IMR-90 (cell line): ENCODE data around the gene RDH12. TPM values are rescaled to one million over a fixed set of nuclear protein-coding genes. Genes with fewer than 3 reads are reported as not detected.

ENCODE experiments used
- ATAC-seq: fragments of 200-7000 bp; cut with Tn5 transposase; 2 replicates; pipeline ENCODE4 v1.9.1; 2020; ENCODE audit warnings: low read depth, mild to moderate bottlenecking, moderate library complexity
- BruUV-seq: library from RNA; stranded (reverse); fragments of 400-500 nt; replicated peaks from 2 replicates; lab custom pipeline; 2021; lab: Mats Ljungman, UMichigan
- CTCF ChIA-PET: fragments of 300-600 bp; formaldehyde crosslinking; extraction: SDS; loops from one replicate; lab custom pipeline; 2021; ENCODE audit warnings: antibody characterized with exemption; lab: Yijun Ruan, JAX
- POLR2A ChIA-PET: fragments of 300-600 bp; sonication (Branson Sonifier 250); formaldehyde crosslinking; loops from one replicate; lab custom pipeline; 2022; ENCODE audit warnings: antibody characterized with exemption; ENCODE audit not compliant: unreplicated experiment; lab: Charles Lee
- DNase-seq: peaks from one replicate; pipeline ENCODE4 v3.0.0; 2013
- H2AFZ ChIP-seq: replicated peaks from 2 replicates; pipeline ENCODE3; 2013; ENCODE audit warnings: low read length, mild to moderate bottlenecking; ENCODE audit not compliant: poor library complexity
- H2AK5ac ChIP-seq: 2 replicates; pipeline ENCODE4 v1.6.1; 2013; ENCODE audit warnings: low read depth, low read length, inconsistent platforms
- H2AK9ac ChIP-seq: replicated peaks from 2 replicates; pipeline ENCODE3; 2013; ENCODE audit warnings: mild to moderate bottlenecking, low read depth, low read length, moderate library complexity; ENCODE audit not compliant: poor library complexity
- H2BK120ac ChIP-seq: 2 replicates; pipeline ENCODE4 v1.6.1; 2013; ENCODE audit warnings: low read depth, low read length, inconsistent platforms
- H2BK15ac ChIP-seq: 3 replicates; pipeline ENCODE4 v1.6.1; 2013; ENCODE audit warnings: low read depth, low read length, inconsistent platforms
- H2BK20ac ChIP-seq: 2 replicates; pipeline ENCODE4 v1.6.1; 2013; ENCODE audit warnings: low read depth, mild to moderate bottlenecking, inconsistent platforms, low read length, moderate library complexity
- H2BK5ac ChIP-seq: 2 replicates; pipeline ENCODE4 v1.6.1; 2013; ENCODE audit warnings: mild to moderate bottlenecking, low read depth, low read length, inconsistent platforms; ENCODE audit not compliant: poor library complexity, severe bottlenecking
- H3K14ac ChIP-seq: replicated peaks from 2 replicates; pipeline ENCODE4 v1.6.1; 2013; ENCODE audit warnings: low read depth, low read length, inconsistent platforms
- H3K18ac ChIP-seq: 2 replicates; pipeline ENCODE4 v1.6.1; 2013; ENCODE audit warnings: low read depth, low read length, control low read depth
- H3K23ac ChIP-seq: 2 replicates; pipeline ENCODE4 v1.6.1; 2013; ENCODE audit warnings: low read depth, low read length, inconsistent platforms
- H3K27ac ChIP-seq: 2 replicates; pipeline ENCODE4 v1.5.1; 2013; ENCODE audit warnings: mild to moderate bottlenecking, control low read depth, low read length; ENCODE audit not compliant: insufficient read depth
- H3K27me3 ChIP-seq: 2 replicates; pipeline ENCODE4 v1.6.1; 2013; ENCODE audit warnings: low read length; ENCODE audit not compliant: control insufficient read depth, insufficient read depth
- H3K36me3 ChIP-seq: 2 replicates; pipeline ENCODE4 v1.6.1; 2013; ENCODE audit warnings: low read length, mixed read lengths; ENCODE audit not compliant: control insufficient read depth, insufficient read depth
- H3K4ac ChIP-seq: 2 replicates; pipeline ENCODE4 v1.6.1; 2013; ENCODE audit warnings: low read depth, low read length, inconsistent platforms
- H3K4me1 ChIP-seq: 2 replicates; pipeline ENCODE4 v1.6.1; 2013; ENCODE audit warnings: low read length, mixed read lengths; ENCODE audit not compliant: control insufficient read depth, insufficient read depth
- H3K4me2 ChIP-seq: 2 replicates; pipeline ENCODE4 v1.6.1; 2013; ENCODE audit warnings: low read depth, mild to moderate bottlenecking, control low read depth, low read length, moderate library complexity
- H3K4me3 ChIP-seq: 2 replicates; pipeline ENCODE4 v1.5.1; 2013; ENCODE audit warnings: low read depth, mild to moderate bottlenecking, control low read depth, low read length, moderate library complexity; ENCODE audit not compliant: insufficient read depth
- H3K56ac ChIP-seq: 2 replicates; pipeline ENCODE4 v1.6.1; 2013; ENCODE audit warnings: low read length, inconsistent platforms; ENCODE audit not compliant: insufficient read depth; ENCODE audit errors: extremely low read depth
- H3K79me1 ChIP-seq, 2 experiments: 2 replicates each; pipeline ENCODE4 v1.6.1; 2013; ENCODE audit warnings: low read length in 2 of 2, inconsistent platforms in 1 of 2, low read depth in 1 of 2
- H3K9ac ChIP-seq: 2 replicates; pipeline ENCODE4 v1.6.1; 2013; ENCODE audit warnings: low read depth, low read length, control low read depth
- H3K9me1 ChIP-seq: 2 replicates; pipeline ENCODE4 v1.6.1; 2013; ENCODE audit warnings: low read length, inconsistent platforms; ENCODE audit not compliant: insufficient read depth
- H3K9me3 ChIP-seq: 2 replicates; pipeline ENCODE4 v1.6.1; 2013; ENCODE audit warnings: low read length; ENCODE audit not compliant: control insufficient read depth, insufficient read depth
- H4K20me1 ChIP-seq: 2 replicates; pipeline ENCODE4 v1.6.1; 2013; ENCODE audit warnings: low read length, inconsistent platforms; ENCODE audit not compliant: insufficient read depth
- H4K5ac ChIP-seq: 2 replicates; pipeline ENCODE4 v1.6.1; 2013; ENCODE audit warnings: mild to moderate bottlenecking, low read depth, low read length, control low read depth
- H4K8ac ChIP-seq, 2 experiments: 2 replicates each; pipeline ENCODE4 v1.6.1; 2013; ENCODE audit warnings: low read depth in 2 of 2, low read length in 2 of 2, control low read depth in 1 of 2, inconsistent platforms in 1 of 2
- H4K91ac ChIP-seq: 2 replicates; pipeline ENCODE4 v1.6.1; 2013; ENCODE audit warnings: low read depth, low read length, inconsistent platforms; ENCODE audit not compliant: insufficient read depth
- BHLHE40 ChIP-seq: fragments of 150-350 bp; IDR thresholded peaks from 2 replicates; pipeline ENCODE4 v1.6.1; 2016; ENCODE audit warnings: mild to moderate bottlenecking, low read depth, low read length
- CEBPB ChIP-seq: IDR thresholded peaks from 2 replicates; pipeline ENCODE4 v1.6.1; 2012; ENCODE audit warnings: low read depth, low read length, improper control_type of control experiment
- CHD1 ChIP-seq: IDR thresholded peaks from 2 replicates; pipeline ENCODE4 v1.6.1; 2012; ENCODE audit warnings: low read depth, low read length, improper control_type of control experiment
- CTCF ChIP-seq: conservative IDR thresholded peaks from 2 replicates; pipeline ENCODE4 v1.5.1; 2012; ENCODE audit warnings: mild to moderate bottlenecking, low read depth, low read length, improper control_type of control experiment
- FOS ChIP-seq: fragments of 150-350 bp; IDR thresholded peaks from 2 replicates; pipeline ENCODE4 v1.6.1; 2016; ENCODE audit warnings: low read depth, low read length
- MAZ ChIP-seq: IDR thresholded peaks from 2 replicates; pipeline ENCODE4 v1.6.1; 2012; ENCODE audit warnings: low read depth, mild to moderate bottlenecking, low read length, improper control_type of control experiment, moderate library complexity, borderline replicate concordance
- MXI1 ChIP-seq: IDR thresholded peaks from 2 replicates; pipeline ENCODE4 v1.6.1; 2012; ENCODE audit warnings: low read depth, mild to moderate bottlenecking, low read length, moderate library complexity, borderline replicate concordance
- NFE2L2 ChIP-seq: fragments of 150-350 bp; IDR thresholded peaks from 2 replicates; pipeline ENCODE4 v1.6.1; 2016; ENCODE audit warnings: low read depth, mild to moderate bottlenecking, low read length
- POLR2A ChIP-seq: IDR thresholded peaks from 2 replicates; pipeline ENCODE4 v1.6.1; 2012; ENCODE audit warnings: mild to moderate bottlenecking, low read depth, low read length
- RAD21 ChIP-seq: IDR thresholded peaks from 2 replicates; pipeline ENCODE4 v1.6.1; 2012; ENCODE audit warnings: low read length, improper control_type of control experiment
- RFX5 ChIP-seq: IDR thresholded peaks from 2 replicates; pipeline ENCODE4 v1.8.0; 2012; ENCODE audit warnings: low read depth, mild to moderate bottlenecking, low read length, moderate library complexity
- SMC3 ChIP-seq: fragments of 150-350 bp; IDR thresholded peaks from 2 replicates; pipeline ENCODE4 v1.6.1; 2016; ENCODE audit warnings: low read depth, mild to moderate bottlenecking, antibody characterized with exemption, low read length, moderate library complexity
- WGBS, 2 experiments: methylation state at CpG; one replicate each; pipeline versions ENCODE4 v1.1.5 to v1.1.7; 2013; ENCODE audit warnings: missing lambda C conversion rate in 2 of 2; ENCODE audit not compliant: insufficient read length in 1 of 2; ENCODE audit errors: extremely low coverage in 2 of 2; 5-methylcytosine and 5-hydroxymethylcytosine counted together
- dilution Hi-C: fragments of 300-500 bp; cut with HindIII; formaldehyde crosslinking; loops from one replicate; pipeline ENCODE4 v1.14.3; 2018; ENCODE audit warnings: low sequenced_read_pairs; ENCODE audit not compliant: unreplicated experiment
- in situ Hi-C: fragments of 300-500 bp; cut with MboI; formaldehyde crosslinking; loops from 3 replicates; pipeline ENCODE4 v1.14.3; 2019; ENCODE audit warnings: low sequenced_read_pairs, inconsistent platforms, mixed read lengths
- intact Hi-C: fragments of 100-400 bp; cut with micrococcal nuclease; formaldehyde crosslinking; loops from 2 replicates; pipeline ENCODE4 v1.10.0; 2022
- polyA plus RNA-seq, 3 experiments: library from polyadenylated mRNA; depleted of rRNA; stranded (reverse); fragments of >200 nt; gene quantifications; 2 replicates each; pipeline ENCODE4 v1.2.3, GENCODE V29; 2012; ENCODE audit warnings: low replicate concordance in 1 of 3
- total RNA-seq: library from RNA; depleted of rRNA; stranded (reverse); fragments of >200 nt; gene quantifications from 2 replicates; pipeline ENCODE4 v1.2.3, GENCODE V29; 2012
- TF ChIP-seq, protein P1 (sequence below): fragments of 150-350 bp; IDR thresholded peaks from 2 replicates; pipeline ENCODE4 v1.6.1; 2016; ENCODE audit warnings: low read depth, mild to moderate bottlenecking, low read length, moderate library complexity, borderline replicate concordance
- TF ChIP-seq, protein P2 (sequence below): fragments of 150-350 bp; IDR thresholded peaks from 2 replicates; pipeline ENCODE4 v1.6.1; 2017; ENCODE audit warnings: mild to moderate bottlenecking, antibody characterized with exemption, low read length, low read depth

The RDH12 gene
- total and polyA plus RNA-seq, 2 of the 4 experiments (the other 2 are of a cell fraction) = not detected

DNA sequence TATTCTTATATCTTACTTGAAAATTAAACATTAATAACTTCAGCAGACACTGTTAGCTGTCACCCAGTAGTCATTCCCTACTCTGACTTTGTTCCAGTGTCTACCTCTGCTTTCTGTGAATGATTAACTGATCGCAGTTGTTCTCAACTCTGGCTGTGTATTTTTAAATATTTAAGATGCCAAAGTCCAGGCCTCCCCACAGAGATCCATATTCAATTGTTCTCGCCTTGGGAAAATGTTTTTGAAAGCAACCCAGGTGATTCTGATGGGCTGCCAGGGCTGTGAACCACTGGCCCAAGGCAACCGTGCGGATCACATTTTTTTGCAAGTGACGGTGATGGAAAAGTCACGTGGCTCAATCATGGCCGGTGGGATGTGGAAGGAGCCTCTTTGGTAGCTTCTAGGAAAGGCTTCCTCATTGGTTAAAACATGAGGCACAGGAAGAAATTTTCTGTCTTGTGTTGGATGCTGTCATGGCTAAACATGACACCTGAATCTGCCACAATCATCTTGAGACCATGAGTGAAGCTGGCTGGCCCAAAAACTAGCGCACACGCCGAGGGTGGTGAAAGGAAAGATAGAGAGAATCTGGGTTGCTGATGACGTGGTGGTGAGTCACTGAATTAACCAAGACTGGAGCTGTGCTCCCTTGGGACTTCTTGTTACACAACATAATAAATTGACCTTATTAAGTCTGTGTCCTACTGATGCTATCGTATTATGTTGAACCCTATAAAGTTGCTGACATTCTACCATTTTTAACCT lies 37.2 kb downstream of the RDH12 start (continued):
- TF ChIP-seq BHLHE40 = peak; percentile 75

- H4K20me1 ChIP-seq = no peaks in the 10 kb centered on the region
- H3K9me3 ChIP-seq = no peaks in the 10 kb centered on the region
- H3K36me3 ChIP-seq = peaks cover 8% of the 10 kb centered on the region
- no peak overlapping the region for H3K4ac ChIP-seq
- no peak overlapping the region for H2AK9ac ChIP-seq
- H3K9me1 ChIP-seq = no peaks in the 10 kb centered on the region; the same call in 1 of the 2 replicates
- H2AFZ ChIP-seq = no peak overlapping the region
- no peak overlapping the region for H3K18ac ChIP-seq
- H3K4me2 ChIP-seq = no peak overlapping the region
- H3K27me3 ChIP-seq = 0 out of 2 replicates have a peak, but pooled peaks cover 1% of the 10 kb centered on the region
- no TSS peak for BruUV-seq
- WGBS, 2 experiments = no CpG with 5 or more reads among the region's 2 CpGs
- no peak overlapping the region for H3K9ac ChIP-seq
- no peak overlapping the region for H3K4me3 ChIP-seq
- no peak overlapping the region for H2AK5ac ChIP-seq
- H3K23ac ChIP-seq = no peak overlapping the region
- no peak overlapping the region for H3K27ac ChIP-seq
- intact Hi-C loops (no loop called here), in situ Hi-C loops (no loop called here), dilution Hi-C loops (no loop called here)
- H4K8ac ChIP-seq = no peak overlapping the region
- no peaks in the 10 kb centered on the region for H3K79me1 ChIP-seq
- no peaks in the 10 kb centered on the region for H3K4me1 ChIP-seq
- H4K5ac ChIP-seq = no peak overlapping the region
- no peak overlapping the region for H2BK20ac ChIP-seq
- DNase-seq = no peak
- ATAC-seq = no peak
- POLR2A ChIA-PET = no interaction called here
- H4K91ac ChIP-seq = no peak overlapping the region
- H3K56ac ChIP-seq = no peak overlapping the region
- no peak overlapping the region for H2BK120ac ChIP-seq
- CTCF ChIA-PET = no interaction called here
- no peak overlapping the region for H2BK5ac ChIP-seq
- no peak overlapping the region for H3K14ac ChIP-seq
- no peak overlapping the region for H2BK15ac ChIP-seq
- TF ChIP-seq, protein P1, sequence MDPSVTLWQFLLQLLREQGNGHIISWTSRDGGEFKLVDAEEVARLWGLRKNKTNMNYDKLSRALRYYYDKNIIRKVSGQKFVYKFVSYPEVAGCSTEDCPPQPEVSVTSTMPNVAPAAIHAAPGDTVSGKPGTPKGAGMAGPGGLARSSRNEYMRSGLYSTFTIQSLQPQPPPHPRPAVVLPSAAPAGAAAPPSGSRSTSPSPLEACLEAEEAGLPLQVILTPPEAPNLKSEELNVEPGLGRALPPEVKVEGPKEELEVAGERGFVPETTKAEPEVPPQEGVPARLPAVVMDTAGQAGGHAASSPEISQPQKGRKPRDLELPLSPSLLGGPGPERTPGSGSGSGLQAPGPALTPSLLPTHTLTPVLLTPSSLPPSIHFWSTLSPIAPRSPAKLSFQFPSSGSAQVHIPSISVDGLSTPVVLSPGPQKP = no peak
- TF ChIP-seq SMC3 (no peak), CHD1 (no peak), RFX5 (no peak), POLR2A (no peak), CEBPB (no peak), MAZ (no peak), FOS (no peak), RAD21 (no peak), MXI1 (no peak), CTCF (no peak), NFE2L2 (no peak)
- TF ChIP-seq, protein P2, sequence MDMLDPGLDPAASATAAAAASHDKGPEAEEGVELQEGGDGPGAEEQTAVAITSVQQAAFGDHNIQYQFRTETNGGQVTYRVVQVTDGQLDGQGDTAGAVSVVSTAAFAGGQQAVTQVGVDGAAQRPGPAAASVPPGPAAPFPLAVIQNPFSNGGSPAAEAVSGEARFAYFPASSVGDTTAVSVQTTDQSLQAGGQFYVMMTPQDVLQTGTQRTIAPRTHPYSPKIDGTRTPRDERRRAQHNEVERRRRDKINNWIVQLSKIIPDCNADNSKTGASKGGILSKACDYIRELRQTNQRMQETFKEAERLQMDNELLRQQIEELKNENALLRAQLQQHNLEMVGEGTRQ = no peak
Observed at GRCh38 chr14:67744046-67744445, 42.4 kb downstream of the RDH12 start.
